PC-3 (cell line): ENCODE measurements around the gene TNFSF8. TPM values are rescaled to one million over a fixed set of nuclear protein-coding genes. Genes with fewer than 3 reads are reported as not detected.

Experiments
- ATAC-seq: fragments of 200-7000 bp; cut with Tn5 transposase; 2 replicates; pipeline ENCODE4 v1.9.1; 2020; ENCODE audit warnings: mild to moderate bottlenecking, moderate library complexity
- BruUV-seq: library from RNA; stranded (reverse); fragments of 400-500 nt; replicated peaks from 2 replicates; lab custom pipeline; 2021; lab: Mats Ljungman, UMichigan
- CTCF ChIA-PET: fragments of 300-600 bp; sonication (Branson Sonifier 250); formaldehyde crosslinking; loops from one replicate; lab custom pipeline; 2022; ENCODE audit warnings: antibody characterized with exemption; lab: Charles Lee
- POLR2A ChIA-PET: fragments of 300-600 bp; sonication (Branson Sonifier 250); formaldehyde crosslinking; loops from one replicate; lab custom pipeline; 2022; ENCODE audit warnings: antibody characterized with exemption; ENCODE audit not compliant: unreplicated experiment; lab: Charles Lee
- DNase-seq: peaks from one replicate; pipeline ENCODE4 v3.0.0-alpha.2; 2015
- H2AFZ ChIP-seq: fragments of 300-600 bp; sonication (generic); 2 replicates; pipeline ENCODE4 v1.6.0; 2016; ENCODE audit warnings: antibody characterized with exemption, low read length
- H3F3A ChIP-seq: fragments of 300-600 bp; sonication (generic); one replicate; pipeline ENCODE4 v1.6.0; 2017; ENCODE audit warnings: antibody characterized with exemption, low read length, control low read depth, mild to moderate bottlenecking; ENCODE audit not compliant: unreplicated experiment
- H3K27ac ChIP-seq: fragments of 300-600 bp; sonication (generic); 2 replicates; pipeline ENCODE4 v1.5.1; 2016; ENCODE audit warnings: mild to moderate bottlenecking, low read length
- H3K27me3 ChIP-seq: fragments of 300-600 bp; sonication (generic); 2 replicates; pipeline ENCODE4 v1.6.1; 2016; ENCODE audit warnings: low read length, mixed read lengths
- H3K36me3 ChIP-seq: fragments of 300-600 bp; sonication (generic); 2 replicates; pipeline ENCODE4 v1.6.1; 2016; ENCODE audit warnings: low read depth, mixed run types, low read length, mixed read lengths
- H3K4me1 ChIP-seq: fragments of 300-600 bp; sonication (generic); 2 replicates; pipeline ENCODE4 v1.5.1; 2016; ENCODE audit warnings: low read length; ENCODE audit not compliant: insufficient read depth
- H3K4me2 ChIP-seq: fragments of 300-600 bp; sonication (generic); 2 replicates; pipeline ENCODE4 v1.6.0; 2016; ENCODE audit warnings: low read length
- H3K4me3 ChIP-seq: fragments of 300-600 bp; sonication (generic); 2 replicates; pipeline ENCODE4 v1.5.1; 2016; ENCODE audit warnings: mild to moderate bottlenecking, low read length, mixed read lengths
- H3K79me2 ChIP-seq: fragments of 300-600 bp; sonication (generic); 2 replicates; pipeline ENCODE4 v1.6.1; 2017; ENCODE audit warnings: low read length, mixed read lengths
- H3K9ac ChIP-seq: fragments of 300-600 bp; sonication (generic); 2 replicates; pipeline ENCODE4 v1.6.0; 2016; ENCODE audit warnings: mild to moderate bottlenecking, low read length
- H3K9me2 ChIP-seq: fragments of 300-600 bp; sonication (generic); replicated peaks from 2 replicates; pipeline ENCODE4 v1.6.1; 2016; ENCODE audit warnings: mixed run types, low read length, mixed read lengths
- H3K9me3 ChIP-seq: fragments of 300-600 bp; sonication (generic); 2 replicates; pipeline ENCODE4 v1.6.1; 2016; ENCODE audit warnings: low read length, mixed read lengths
- H4K20me1 ChIP-seq: fragments of 300-600 bp; sonication (generic); 2 replicates; pipeline ENCODE4 v1.6.1; 2016; ENCODE audit warnings: low read length, mixed read lengths
- CTCF ChIP-seq: fragments of 300-600 bp; sonication (generic); conservative IDR thresholded peaks from 2 replicates; pipeline ENCODE4 v1.5.1; 2017; ENCODE audit warnings: antibody characterized with exemption, low read depth, mild to moderate bottlenecking, low read length
- EZH2 ChIP-seq: fragments of 300-600 bp; sonication (generic); IDR thresholded peaks from one replicate; pipeline ENCODE4 v1.6.1; 2017; ENCODE audit warnings: antibody characterized with exemption, mild to moderate bottlenecking, low read length; ENCODE audit not compliant: unreplicated experiment
- EZH2phosphoT487 ChIP-seq: fragments of 300-600 bp; sonication (generic); IDR thresholded peaks from 2 replicates; pipeline ENCODE4 v1.6.1; 2018; ENCODE audit warnings: mild to moderate bottlenecking, antibody characterized with exemption, low read length, borderline replicate concordance
- intact Hi-C: fragments of 100-400 bp; cut with micrococcal nuclease; formaldehyde crosslinking; loops from 2 replicates; pipeline ENCODE4 v1.9.0; 2023
- total RNA-seq: library from RNA; depleted of rRNA; stranded (reverse); fragments of >200 nt; gene quantifications from 2 replicates; pipeline ENCODE4 v1.2.3, GENCODE V29; 2014

The TNFSF8 gene
- total RNA-seq, 1 experiment from 2014 or later, result not detected

DNA sequence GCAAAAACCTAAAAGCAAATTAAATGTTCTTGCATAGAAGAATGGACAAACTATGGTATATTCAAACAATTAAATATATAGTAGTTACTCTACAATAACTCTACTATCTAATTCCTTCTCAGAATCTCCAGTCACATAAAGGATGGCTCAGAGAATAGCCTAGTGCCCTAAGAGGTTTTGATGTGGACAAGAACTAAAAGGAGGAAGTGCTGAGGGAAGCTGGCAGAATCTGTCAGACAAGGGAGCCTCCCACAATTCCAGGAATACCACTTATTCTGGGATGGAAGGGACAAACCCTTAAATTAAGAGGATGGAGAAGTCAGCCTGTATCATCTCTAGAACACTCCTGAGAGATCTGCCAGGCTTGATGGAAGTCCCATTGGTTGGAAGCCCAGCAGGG, 30.4 kb downstream of the TNFSF8 start:
- Histone ChIP-seq H3K9me2 (no peaks in the 10 kb centered on the region), H3K4me2 (no peak overlapping the region), H3K79me2 (no peaks in the 10 kb centered on the region), H3K9ac (no peak overlapping the region), H3K36me3 (no peaks in the 10 kb centered on the region), H4K20me1 (no peaks in the 10 kb centered on the region), H3K4me1 (peaks cover 26% of the 10 kb centered on the region), H3K9me3 (no peaks in the 10 kb centered on the region), H3K27me3 (no peaks in the 10 kb centered on the region), H2AFZ (no peak overlapping the region), H3K27ac (no peak overlapping the region), H3F3A (no peaks in the 10 kb centered on the region), H3K4me3 (no peak overlapping the region)
- no peak for ATAC-seq
- no TSS peak for BruUV-seq
- TF ChIP-seq EZH2phosphoT487 (no peak), EZH2 (no peak), CTCF (no peak)
- DNase-seq, result no peak
- ChIA-PET CTCF (no interaction called here), POLR2A (no interaction called here)
- intact Hi-C loops, result no loop called here

GRCh38 chr9:114899461-114899860, 30.9 kb downstream of the TNFSF8 start:
- Histone ChIP-seq H2AFZ (no peak overlapping the region), H3K27me3 (no peaks in the 10 kb centered on the region), H3K36me3 (no peaks in the 10 kb centered on the region), H3K79me2 (no peaks in the 10 kb centered on the region), H3K4me2 (no peak overlapping the region), H3K27ac (no peak overlapping the region), H3K4me3 (no peak overlapping the region), H3K4me1 (peaks cover 31% of the 10 kb centered on the region), H3K9ac (no peak overlapping the region), H3K9me2 (no peaks in the 10 kb centered on the region), H4K20me1 (no peaks in the 10 kb centered on the region), H3F3A (no peaks in the 10 kb centered on the region), H3K9me3 (no peaks in the 10 kb centered on the region)
- TF ChIP-seq CTCF (no peak), EZH2 (no peak), EZH2phosphoT487 (no peak)
- DNase-seq (no peak), ATAC-seq (no peak)
- intact Hi-C loops, result no loop called here
- CTCF ChIA-PET, result interaction anchor here (0.5 kb wide), 1 partner anchor 184 kb away, joined by 4 read pairs; no protein-coding TSS in a partner anchor
- POLR2A ChIA-PET, result no interaction called here
- BruUV-seq, result no TSS peak

DNA sequence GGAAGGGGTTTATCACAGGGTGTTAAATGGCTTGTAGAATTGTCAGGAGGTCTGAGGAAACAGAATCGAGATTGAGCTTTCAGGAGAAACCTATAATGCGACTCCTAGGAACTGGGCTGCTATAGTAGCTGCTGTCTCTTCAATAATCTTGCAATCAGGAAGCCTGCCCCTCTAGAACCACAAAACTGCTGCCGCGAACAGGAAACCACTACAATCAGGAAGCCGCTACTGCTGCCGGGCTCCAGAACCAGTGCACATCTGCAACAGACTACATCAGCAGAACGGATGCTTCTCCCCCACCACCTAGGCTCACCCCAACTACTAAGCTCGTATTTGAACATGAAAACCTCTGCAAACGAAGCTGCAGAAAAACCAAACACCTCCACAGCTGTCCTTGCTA, 31.6 kb downstream of the TNFSF8 start:
- no peak overlapping the region for H3K4me2 ChIP-seq
- TF ChIP-seq CTCF (no peak), EZH2 (no peak), EZH2phosphoT487 (no peak)
- DNase-seq (no peak), ATAC-seq (no peak)
- no peak overlapping the region for H2AFZ ChIP-seq
- H3K27me3 ChIP-seq, result no peaks in the 10 kb centered on the region
- H3K27ac ChIP-seq, result no peak overlapping the region
- no TSS peak for BruUV-seq
- intact Hi-C loops, result no loop called here
- ChIA-PET CTCF (no interaction called here), POLR2A (no interaction called here)
- H3K4me3 ChIP-seq, result no peak overlapping the region
- peaks cover 38% of the 10 kb centered on the region for H3K4me1 ChIP-seq
- no peaks in the 10 kb centered on the region for H3K9me2 ChIP-seq
- H3K9me3 ChIP-seq, result no peaks in the 10 kb centered on the region
- no peak overlapping the region for H3K9ac ChIP-seq
- H3K79me2 ChIP-seq, result no peaks in the 10 kb centered on the region
- H3F3A ChIP-seq, result no peaks in the 10 kb centered on the region
- no peaks in the 10 kb centered on the region for H4K20me1 ChIP-seq
- no peaks in the 10 kb centered on the region for H3K36me3 ChIP-seq
